ENCODE measurements around the gene PCBP2.
A peak's percentile ranks its signal among the peaks of the same experiment; 100 is the strongest.

PCBP2 gene

GRCh38 chr12:53498235-53498630 is 46.3 kb downstream of the PCBP2 start:
- no peaks in the 10 kb centered on the region for H3K36me3 Mint-ChIP-seq (ENCODE audit: low read depth)
- H3K4me3 Mint-ChIP-seq, result peak overlapping the region; percentile 96
- H3K27me3 Mint-ChIP-seq (ENCODE audit: low read depth), result peaks cover 4% of the 10 kb centered on the region
- no peaks in the 10 kb centered on the region for H3K9me3 Mint-ChIP-seq
- no peak for TF ChIP-seq CTCF (IDR thresholded peaks at IDR 0.05; ENCODE audit: unreplicated experiment in 3 of 3)
- peaks cover 69% of the 10 kb centered on the region for H3K4me1 Mint-ChIP-seq
- H3K27ac Mint-ChIP-seq, result peak overlapping the region; percentile 96 to 99 (median 97)

GRCh38 chr12:53499266-53500141 is 47.6 kb downstream of the PCBP2 start, which contains the start of gene MAP3K12:
Gene MAP3K12, minus strand, starts transcription at chr12:53499458. Its CDS starts 12,067 bp downstream, at chr12:53487391.
- Mint-ChIP-seq H3K27ac (peak within 1 kb of the TSS; percentile 96 to 99 (median 97)), H3K9me3 (no peaks in the 10 kb centered on the region), H3K4me3 (peak within 1 kb of the TSS; percentile 96), H3K27me3 (ENCODE audit: low read depth) (peaks cover 4% of the 10 kb centered on the region), H3K36me3 (ENCODE audit: low read depth) (no peaks in the 10 kb centered on the region), H3K4me1 (peaks cover 64% of the 10 kb centered on the region)
- TF ChIP-seq CTCF (IDR thresholded peaks at IDR 0.05; ENCODE audit: unreplicated experiment in 3 of 3), result no peak

- Mint-ChIP-seq H3K9me3 (no peaks in the 10 kb centered on the region), H3K27me3 (ENCODE audit: low read depth) (peaks cover 4% of the 10 kb centered on the region), H3K4me3 (peak overlapping the region; percentile 86 to 89 (median 89)), H3K36me3 (ENCODE audit: low read depth) (peaks cover under 1% of the 10 kb centered on the region), H3K4me1 (peaks cover 65% of the 10 kb centered on the region), H3K27ac (peak overlapping the region; percentile 94 to 99 (median 96))
- no peak for TF ChIP-seq CTCF (IDR thresholded peaks at IDR 0.05; ENCODE audit: unreplicated experiment in 3 of 3)
Measured at GRCh38 chr12:53500142-53500775, 48.4 kb downstream of the PCBP2 start.

GRCh38 chr12:53500776-53501614 is 49.1 kb downstream of the PCBP2 start, which contains the start of gene TARBP2:
Gene TARBP2, plus strand, starts transcription at chr12:53501283. Its CDS starts 126 bp downstream, at chr12:53501409.
- peaks cover 7% of the 10 kb centered on the region for H3K36me3 Mint-ChIP-seq (ENCODE audit: low read depth)
- no peaks in the 10 kb centered on the region for H3K9me3 Mint-ChIP-seq
- H3K27me3 Mint-ChIP-seq (ENCODE audit: low read depth), result peaks cover 4% of the 10 kb centered on the region
- no peak for TF ChIP-seq CTCF (IDR thresholded peaks at IDR 0.05; ENCODE audit: unreplicated experiment in 3 of 3)
- H3K4me1 Mint-ChIP-seq, result peaks cover 65% of the 10 kb centered on the region
- H3K4me3 Mint-ChIP-seq, result peak within 1 kb of the TSS; percentile 86 to 89 (median 89)
- H3K27ac Mint-ChIP-seq, result peak within 1 kb of the TSS; percentile 94 to 99 (median 96)

- peaks cover 58% of the 10 kb centered on the region for H3K4me1 Mint-ChIP-seq
Measured at GRCh38 chr12:53501615-53502181, 49.8 kb downstream of the PCBP2 start.

More at GRCh38 chr12:53501615-53502181, 49.8 kb downstream of the PCBP2 start:
- Mint-ChIP-seq H3K27ac (peak overlapping the region; percentile 94 to 99 (median 96)), H3K27me3 (ENCODE audit: low read depth) (peaks cover 4% of the 10 kb centered on the region), H3K4me3 (peak overlapping the region; percentile 86 to 89 (median 89)), H3K9me3 (no peaks in the 10 kb centered on the region), H3K36me3 (ENCODE audit: low read depth) (peaks cover 9% of the 10 kb centered on the region)
- TF ChIP-seq CTCF (IDR thresholded peaks at IDR 0.05; ENCODE audit: unreplicated experiment in 3 of 3), result no peak

Data from nephron (organoid).